Stimulated activated CD4-positive, alpha-beta T cell treated with anti-CD3 and anti-CD28 coated beads, Interleukin-2, amount 100 ng/mL, for 4 hours (primary cell): ENCODE data around the gene CAV1.
"Not testable (repeated sequence)": the region's sequence is repeated elsewhere in the genome, so short reads cannot be mapped to it uniquely, and the experiment has no call there.

Experiments
- DNase-seq: peaks from one replicate; pipeline ENCODE4 v3.0.0-alpha.2; 2020; ENCODE audit warnings: low read depth

The CAV1 gene

GRCh38 chr7:116524609-116525297, at the start of gene CAV1:
CAV1 (plus strand) TSS chr7:116525036; CDS start chr7:116525063, 27 bp downstream.
- DNase-seq: no peak

- no peak for DNase-seq
Observed at GRCh38 chr7:116477625-116478024, 47.2 kb upstream of the CAV1 start.

- DNase-seq: no peak
Observed at GRCh38 chr7:116478834-116479233, 46.0 kb upstream of the CAV1 start.

GRCh38 chr7:116483271-116483942, 41.4 kb upstream of the CAV1 start:
- DNase-seq: no peak

GRCh38 chr7:116484389-116484788, 40.4 kb upstream of the CAV1 start:
- DNase-seq: not testable (repeated sequence)

- DNase-seq: no peak
Observed at GRCh38 chr7:116487907-116488521, 36.8 kb upstream of the CAV1 start.

GRCh38 chr7:116490351-116490750, 34.5 kb upstream of the CAV1 start:
- DNase-seq: no peak

GRCh38 chr7:116491887-116492653, 32.8 kb upstream of the CAV1 start:
- DNase-seq: no peak

GRCh38 chr7:116492654-116493109, 32.2 kb upstream of the CAV1 start:
- no peak for DNase-seq

- DNase-seq: no peak
Observed at GRCh38 chr7:116493449-116493848, 31.4 kb upstream of the CAV1 start.

GRCh38 chr7:116494472-116494871, 30.4 kb upstream of the CAV1 start:
- no peak for DNase-seq

- DNase-seq: no peak
Observed at GRCh38 chr7:116495736-116496135, 29.1 kb upstream of the CAV1 start.

- DNase-seq: no peak
Observed at GRCh38 chr7:116496653-116497052, 28.2 kb upstream of the CAV1 start.

GRCh38 chr7:116497708-116498107, 27.1 kb upstream of the CAV1 start:
- no peak for DNase-seq

- DNase-seq: no peak
Observed at GRCh38 chr7:116499168-116500077, 25.4 kb upstream of the CAV1 start, which contains the start of gene CAV2. CAV2 (plus strand) TSS chr7:116499738; CDS start chr7:116499782, 44 bp downstream.

- DNase-seq: no peak
Observed at GRCh38 chr7:116500078-116500853, 24.6 kb upstream of the CAV1 start.

- no peak for DNase-seq
Observed at GRCh38 chr7:116501425-116502167, 23.2 kb upstream of the CAV1 start.

- DNase-seq: no peak
Observed at GRCh38 chr7:116502201-116503096, 22.4 kb upstream of the CAV1 start.

GRCh38 chr7:116503835-116504234, 21.0 kb upstream of the CAV1 start:
- no peak for DNase-seq
